CD14-positive monocyte (primary cell): Measurements from ENCODE around the gene SSMEM1. TPM values are rescaled to one million over a fixed set of nuclear protein-coding genes. Genes with fewer than 3 reads are reported as not detected.

Source experiments
- DNase-seq, 3 donors: peaks; one replicate each; pipeline ENCODE4 v3.0.0-alpha.2; 2011 to 2022
- H2AFZ ChIP-seq: 2 replicates; pipeline ENCODE4 v1.6.0; 2012; ENCODE audit warnings: mild to moderate bottlenecking, low read depth, low read length, inconsistent platforms; ENCODE audit not compliant: insufficient read depth, poor library complexity, severe bottlenecking
- H3K27ac ChIP-seq, 2 donors: 1 replicate in 1 of 2; 2 replicates in 1 of 2; pipeline ENCODE4 v1.5.1; 2012 to 2013; ENCODE audit warnings: low read length in 2 of 2, control low read depth in 1 of 2, inconsistent platforms in 1 of 2, low read depth in 1 of 2, mild to moderate bottlenecking in 1 of 2
- H3K27me3 ChIP-seq, 2 donors: one replicate each; pipeline versions ENCODE4 v1.6.0 to v1.6.1; 2011 to 2013; ENCODE audit warnings: low read length in 2 of 2; ENCODE audit not compliant: control insufficient read depth in 2 of 2, insufficient read depth in 2 of 2
- H3K36me3 ChIP-seq, 2 donors: replicated peaks in 1 of 2; 1 replicate in 1 of 2; 2 replicates in 1 of 2; pipeline versions ENCODE4 v1.5.1 to v1.6.1; 2012 to 2013; ENCODE audit warnings: low read length in 2 of 2, control low read depth in 1 of 2, inconsistent platforms in 1 of 2, mild to moderate bottlenecking in 1 of 2; ENCODE audit not compliant: insufficient read depth in 2 of 2, control insufficient read depth in 1 of 2
- H3K4me1 ChIP-seq, 2 donors: 1 replicate in 1 of 2; 2 replicates in 1 of 2; pipeline versions ENCODE4 v1.5.1 to v1.6.1; 2012 to 2013; ENCODE audit warnings: low read length in 2 of 2, control low read depth in 1 of 2, inconsistent platforms in 1 of 2, mild to moderate bottlenecking in 1 of 2, moderate library complexity in 1 of 2; ENCODE audit not compliant: insufficient read depth in 2 of 2, control insufficient read depth in 1 of 2
- H3K4me2 ChIP-seq: replicated peaks from 2 replicates; pipeline ENCODE3; 2012; ENCODE audit warnings: low read length, moderate library complexity, mild to moderate bottlenecking; ENCODE audit not compliant: poor library complexity, severe bottlenecking; ENCODE audit errors: extremely low read depth
- H3K4me3 ChIP-seq, 3 experiments: fragments of 200-600 bp in 1 of 3; sonication (generic) in 1 of 3; replicated peaks in 1 of 3; 1 replicate in 2 of 3; 2 replicates in 1 of 3; pipeline ENCODE4 v1.5.1; 2011 to 2013; ENCODE audit warnings: low read length in 3 of 3, mild to moderate bottlenecking in 3 of 3, control low read depth in 2 of 3, low read depth in 2 of 3, inconsistent platforms in 1 of 3, moderate library complexity in 1 of 3
- H3K79me2 ChIP-seq: 2 replicates; pipeline ENCODE4 v1.6.0; 2012; ENCODE audit warnings: mild to moderate bottlenecking, control low read depth, inconsistent platforms, low read length, moderate library complexity; ENCODE audit not compliant: insufficient read depth
- H3K9ac ChIP-seq: 2 replicates; pipeline ENCODE4 v1.6.0; 2017; ENCODE audit warnings: low read length, mild to moderate bottlenecking; ENCODE audit not compliant: insufficient read depth, poor library complexity, severe bottlenecking
- H3K9me3 ChIP-seq, 2 donors: replicated peaks in 1 of 2; 1 replicate in 1 of 2; 2 replicates in 1 of 2; pipeline versions ENCODE4 v1.5.1 to v1.6.1; 2012 to 2013; ENCODE audit warnings: low read length in 2 of 2, control low read depth in 1 of 2; ENCODE audit not compliant: control insufficient read depth in 1 of 2, insufficient read depth in 1 of 2
- H4K20me1 ChIP-seq: 2 replicates; pipeline ENCODE4 v1.6.0; 2012; ENCODE audit warnings: mild to moderate bottlenecking, low read length, control low read depth, moderate library complexity; ENCODE audit not compliant: insufficient read depth
- H3K27ac Mint-ChIP-seq, 7 donors: one replicate each; pipeline ENCODE4 v1.8.0; 2020; ENCODE audit warnings: mild to moderate bottlenecking in 7 of 7, mixed read lengths in 7 of 7, moderate library complexity in 6 of 7, inconsistent platforms in 2 of 7
- H3K27me3 Mint-ChIP-seq, 3 donors: one replicate each; pipeline ENCODE4 v1.8.0; 2021 to 2022; ENCODE audit warnings: low read depth in 3 of 3, mild to moderate bottlenecking in 3 of 3, mixed read lengths in 3 of 3, moderate library complexity in 3 of 3, inconsistent platforms in 1 of 3
- H3K36me3 Mint-ChIP-seq, 2 donors: one replicate each; pipeline ENCODE4 v1.8.0; 2020; ENCODE audit warnings: mixed read lengths in 2 of 2, inconsistent platforms in 1 of 2, mild to moderate bottlenecking in 1 of 2
- H3K4me1 Mint-ChIP-seq: one replicate; pipeline ENCODE4 v1.8.0; 2020; ENCODE audit warnings: mild to moderate bottlenecking, mixed read lengths
- H3K4me3 Mint-ChIP-seq, 2 donors: one replicate each; pipeline ENCODE4 v1.8.0; 2020; ENCODE audit warnings: mild to moderate bottlenecking in 2 of 2, mixed read lengths in 2 of 2, moderate library complexity in 1 of 2
- H3K9me3 Mint-ChIP-seq, 7 donors: one replicate each; pipeline ENCODE4 v1.8.0; 2020 to 2022; ENCODE audit warnings: mixed read lengths in 7 of 7, mild to moderate bottlenecking in 6 of 7, moderate library complexity in 6 of 7, inconsistent platforms in 2 of 7
- CTCF ChIP-seq: fragments of 200-600 bp; IDR thresholded peaks from one replicate; pipeline ENCODE4 v1.8.0; 2022; ENCODE audit warnings: antibody characterized with exemption, mild to moderate bottlenecking
- WGBS: methylation state at CpG from one replicate; pipeline ENCODE4 v1.1.5; 2013; ENCODE audit warnings: missing lambda C conversion rate; ENCODE audit not compliant: insufficient coverage; 5-methylcytosine and 5-hydroxymethylcytosine counted together
- intact Hi-C, 2 donors: fragments of 100-400 bp; cut with micrococcal nuclease; formaldehyde crosslinking; loops; one replicate each; pipeline versions ENCODE4 v1.15.0 to v1.15.1; 2023
- polyA plus RNA-seq, 3 donors: library from polyadenylated mRNA; depleted of rRNA in 1 of 3; unstranded in 2 of 3; stranded (reverse) in 1 of 3; fragments of 300-500 nt in 2 of 3; fragments of >200 nt in 1 of 3; fragmentation: Illumina TruSeq in 2 of 3; gene quantifications; 1 replicate in 2 of 3; 2 replicates in 1 of 3; pipeline ENCODE4 v1.2.3, GENCODE V29; 2012 to 2021

SSMEM1 gene
- polyA plus RNA-seq, 3 donors: not detected

- no peak for TF ChIP-seq CTCF
- no peak for DNase-seq
- Histone ChIP-seq H3K27ac (no peak overlapping the region), H4K20me1 (no peaks in the 10 kb centered on the region), H3K4me1 (no peaks in the 10 kb centered on the region), H3K9ac (no peak overlapping the region), H3K36me3 (peaks cover 65 to 74% of the 10 kb centered on the region in 2 donors), H3K9me3 (no peaks in the 10 kb centered on the region), H2AFZ (no peak overlapping the region), H3K4me2 (no peak overlapping the region), H3K4me3 (no peak overlapping the region), H3K27me3 (no peaks in the 10 kb centered on the region), H3K79me2 (no peaks in the 10 kb centered on the region)
- no peak overlapping the region for H3K27ac Mint-ChIP-seq
- H3K4me3 Mint-ChIP-seq: no peak overlapping the region
- no peaks in the 10 kb centered on the region for H3K27me3 Mint-ChIP-seq
- H3K36me3 Mint-ChIP-seq: peaks cover 59 to 63% of the 10 kb centered on the region in 2 donors
- H3K4me1 Mint-ChIP-seq: no peaks in the 10 kb centered on the region
- intact Hi-C loops: no loop called here
- WGBS: no CpG with 5 or more reads among the region's 4 CpGs
- no peaks in the 10 kb centered on the region for H3K9me3 Mint-ChIP-seq
These were observed 33.3 kb upstream of the SSMEM1 start for GRCh38 chr7:130174237-130174959.

- Histone ChIP-seq H3K4me3 (no peak overlapping the region), H4K20me1 (no peaks in the 10 kb centered on the region), H3K4me1 (no peaks in the 10 kb centered on the region), H3K9ac (no peak overlapping the region), H3K27ac (no peak overlapping the region), H2AFZ (no peak overlapping the region), H3K4me2 (no peak overlapping the region), H3K27me3 (no peaks in the 10 kb centered on the region), H3K79me2 (no peaks in the 10 kb centered on the region), H3K36me3 (peaks cover 72 to 80% of the 10 kb centered on the region in 2 donors), H3K9me3 (no peaks in the 10 kb centered on the region)
- H3K36me3 Mint-ChIP-seq: peaks cover 59 to 63% of the 10 kb centered on the region in 2 donors
- H3K27me3 Mint-ChIP-seq: no peaks in the 10 kb centered on the region
- TF ChIP-seq CTCF: no peak
- no peak overlapping the region for H3K4me3 Mint-ChIP-seq
- DNase-seq: no peak
- intact Hi-C loops: no loop called here
- no peaks in the 10 kb centered on the region for H3K9me3 Mint-ChIP-seq
- H3K27ac Mint-ChIP-seq: no peak overlapping the region
- WGBS: no CpG with 5 or more reads among the region's 4 CpGs
- H3K4me1 Mint-ChIP-seq: no peaks in the 10 kb centered on the region
These were observed 29.4 kb upstream of the SSMEM1 start for GRCh38 chr7:130178251-130178650.
